RWPE1 (cell line): ENCODE data around the gene ZNF268.

Source experiments
- CTCF ChIA-PET: fragments of 350-600 bp; sonication (Branson Sonifier 250); formaldehyde crosslinking; extraction: SDS; loops from one replicate; lab custom pipeline; 2021; lab: Yijun Ruan, JAX
- POLR2A ChIA-PET: fragments of 400-600 bp; formaldehyde crosslinking; extraction: SDS; loops from one replicate; lab custom pipeline; 2020; ENCODE audit warnings: antibody characterized with exemption; ENCODE audit not compliant: low non-redundant PET; lab: Yijun Ruan, JAX
- DNase-seq: peaks from one replicate; pipeline ENCODE4 v3.0.0; 2012; ENCODE audit warnings: low spot score
- H3K27ac ChIP-seq: fragments of 450-650 bp; 2 replicates; pipeline ENCODE4 v1.5.1; 2017
- CTCF ChIP-seq: fragments of 450-650 bp; conservative IDR thresholded peaks from 2 replicates; pipeline ENCODE4 v1.5.1; 2017; ENCODE audit warnings: low read depth, mild to moderate bottlenecking

Gene ZNF268

GRCh38 chr12:133221241-133221640 lies 39.9 kb downstream of the ZNF268 start:
- no peak for TF ChIP-seq CTCF
- no peak overlapping the region for H3K27ac ChIP-seq
- POLR2A ChIA-PET, result no interaction called here
- CTCF ChIA-PET, result no interaction called here
- no peak for DNase-seq

DNA sequence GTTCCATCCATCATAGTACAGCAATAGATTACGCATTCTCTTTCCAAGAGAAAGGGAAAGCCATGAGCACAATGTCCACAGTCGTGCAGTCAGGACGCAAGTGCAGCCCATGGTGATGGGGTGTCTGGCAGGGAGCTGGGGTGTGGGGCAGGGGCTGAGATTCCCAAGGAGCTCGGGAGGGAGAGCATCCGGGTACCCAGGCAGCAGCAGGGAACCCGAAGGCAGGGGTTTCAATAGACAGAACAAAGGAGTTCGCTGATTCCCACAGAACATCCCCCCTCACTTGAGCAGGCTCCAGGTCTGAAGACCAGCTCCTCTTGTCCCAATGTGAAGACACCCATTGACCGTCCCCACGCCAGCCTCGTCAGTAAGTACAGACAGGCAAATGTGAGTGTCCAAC lies 40.9 kb downstream of the ZNF268 start:
- DNase-seq, result no peak
- POLR2A ChIA-PET, result no interaction called here
- CTCF ChIA-PET, result no interaction called here
- TF ChIP-seq CTCF, result no peak
- H3K27ac ChIP-seq, result no peak overlapping the region

DNA sequence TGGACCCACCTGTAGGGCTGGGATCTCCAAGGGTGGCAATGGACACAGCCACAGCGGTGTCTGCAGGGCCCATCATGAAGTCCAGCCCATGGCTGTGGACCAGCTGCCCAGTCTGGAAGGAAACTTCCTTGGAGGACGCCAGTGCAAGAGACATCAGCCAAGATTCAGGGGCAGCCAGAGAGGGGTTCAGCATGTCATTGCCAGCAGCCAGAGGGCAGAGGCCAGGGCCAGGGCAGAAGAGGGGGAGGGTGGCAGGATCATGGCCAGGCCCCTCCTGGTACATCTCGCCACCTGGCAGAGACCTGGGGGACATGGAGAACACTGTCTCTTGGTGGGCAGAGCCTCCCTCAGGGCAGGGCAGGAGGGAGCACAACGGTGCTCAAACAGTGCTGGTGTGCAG lies 44.2 kb downstream of the ZNF268 start:
- no peak overlapping the region for H3K27ac ChIP-seq
- TF ChIP-seq CTCF, result no peak
- CTCF ChIA-PET, result no interaction called here
- DNase-seq, result no peak
- POLR2A ChIA-PET, result no interaction called here

- no peak for DNase-seq
- ChIA-PET CTCF (no interaction called here), POLR2A (no interaction called here)
- TF ChIP-seq CTCF, result no peak
- H3K27ac ChIP-seq, result no peak overlapping the region
Observed at GRCh38 chr12:133226690-133227089, 45.4 kb downstream of the ZNF268 start.

- ChIA-PET POLR2A (no interaction called here), CTCF (no interaction called here)
- no peak overlapping the region for H3K27ac ChIP-seq
- DNase-seq, result no peak
- TF ChIP-seq CTCF, result no peak
Observed at GRCh38 chr12:133227281-133227852, 46.1 kb downstream of the ZNF268 start.

GRCh38 chr12:133231001-133231400 lies 49.7 kb downstream of the ZNF268 start:
- DNase-seq, result no peak
- ChIA-PET POLR2A (no interaction called here), CTCF (no interaction called here)
- H3K27ac ChIP-seq, result no peak overlapping the region
- TF ChIP-seq CTCF, result no peak

GRCh38 chr12:133233006-133233405 lies 51.7 kb downstream of the ZNF268 start:
- POLR2A ChIA-PET, result no interaction called here
- CTCF ChIA-PET, result no interaction called here
- no peak overlapping the region for H3K27ac ChIP-seq
- TF ChIP-seq CTCF, result no peak
- no peak for DNase-seq
